Body of pancreas (tissue), 4 donors: Measurements from ENCODE around the gene RPL41.

Experiments used
- POLR2A ChIP-seq, 3 donors: fragments of 450-650 bp; IDR thresholded peaks; one replicate each; pipeline ENCODE4 v1.6.1; 2016; ENCODE audit warnings: antibody characterized with exemption in 3 of 3, mild to moderate bottlenecking in 2 of 3
- TF ChIP-seq, protein P1 (sequence below), 7 experiments: fragments of 450-650 bp in 4 of 7; fragments of 200-600 bp in 3 of 7; sonication (generic) in 3 of 7; IDR thresholded peaks; one replicate each; pipeline ENCODE4 v1.5.1; 2016 to 2019; ENCODE audit warnings: antibody characterized with exemption in 7 of 7

DNA sequence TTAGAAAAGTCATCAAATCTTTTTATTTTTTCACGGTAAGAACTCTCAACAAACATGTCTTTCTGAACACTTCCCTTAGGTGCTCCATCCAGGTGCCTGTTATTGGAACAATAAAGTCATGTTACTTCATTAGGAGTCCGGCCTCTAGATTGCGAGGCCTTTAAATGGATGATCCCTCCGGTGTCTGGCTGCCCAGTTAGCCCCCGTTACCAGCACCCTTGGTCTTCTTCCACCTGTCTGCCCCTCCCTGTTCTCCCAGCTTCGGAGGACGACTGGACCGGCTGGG lies 12.7 kb upstream of the RPL41 start:
- TF ChIP-seq, protein P1, sequence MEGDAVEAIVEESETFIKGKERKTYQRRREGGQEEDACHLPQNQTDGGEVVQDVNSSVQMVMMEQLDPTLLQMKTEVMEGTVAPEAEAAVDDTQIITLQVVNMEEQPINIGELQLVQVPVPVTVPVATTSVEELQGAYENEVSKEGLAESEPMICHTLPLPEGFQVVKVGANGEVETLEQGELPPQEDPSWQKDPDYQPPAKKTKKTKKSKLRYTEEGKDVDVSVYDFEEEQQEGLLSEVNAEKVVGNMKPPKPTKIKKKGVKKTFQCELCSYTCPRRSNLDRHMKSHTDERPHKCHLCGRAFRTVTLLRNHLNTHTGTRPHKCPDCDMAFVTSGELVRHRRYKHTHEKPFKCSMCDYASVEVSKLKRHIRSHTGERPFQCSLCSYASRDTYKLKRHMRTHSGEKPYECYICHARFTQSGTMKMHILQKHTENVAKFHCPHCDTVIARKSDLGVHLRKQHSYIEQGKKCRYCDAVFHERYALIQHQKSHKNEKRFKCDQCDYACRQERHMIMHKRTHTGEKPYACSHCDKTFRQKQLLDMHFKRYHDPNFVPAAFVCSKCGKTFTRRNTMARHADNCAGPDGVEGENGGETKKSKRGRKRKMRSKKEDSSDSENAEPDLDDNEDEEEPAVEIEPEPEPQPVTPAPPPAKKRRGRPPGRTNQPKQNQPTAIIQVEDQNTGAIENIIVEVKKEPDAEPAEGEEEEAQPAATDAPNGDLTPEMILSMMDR (IDR thresholded peaks at IDR 0.05), result no peak
- TF ChIP-seq POLR2A (IDR thresholded peaks at IDR 0.05), result no peak
